GM19372 (cell line): ENCODE measurements around the gene TMPRSS11A.

Experiments used
- ATAC-seq: cut with Tn5 transposase; IDR thresholded peaks from one replicate; pipeline ENCODE4 v1.9.1; 2021; ENCODE audit warnings: mild to moderate bottlenecking, low read depth, moderate library complexity; ENCODE audit not compliant: unreplicated experiment

The TMPRSS11A gene

DNA sequence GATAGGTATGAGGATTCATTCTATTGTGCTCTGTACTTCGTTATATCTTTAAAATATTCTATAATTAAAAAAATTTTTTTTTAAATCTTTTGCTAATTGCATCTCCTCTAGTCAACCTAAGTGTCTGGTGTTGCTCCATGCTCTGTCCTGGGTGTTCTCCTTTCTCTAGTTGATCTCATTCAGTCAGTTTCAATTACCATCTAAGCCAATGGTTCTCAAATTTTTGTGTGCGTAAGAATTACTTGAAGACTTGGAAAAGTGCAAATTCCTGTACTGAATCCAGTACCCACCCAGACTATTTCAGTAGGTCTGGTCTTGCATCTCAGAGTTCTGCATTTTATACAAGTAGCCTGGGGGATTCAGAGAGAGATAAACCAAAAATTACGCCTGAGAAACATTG is 86.2 kb downstream of the TMPRSS11A start:
- no peak for ATAC-seq

DNA sequence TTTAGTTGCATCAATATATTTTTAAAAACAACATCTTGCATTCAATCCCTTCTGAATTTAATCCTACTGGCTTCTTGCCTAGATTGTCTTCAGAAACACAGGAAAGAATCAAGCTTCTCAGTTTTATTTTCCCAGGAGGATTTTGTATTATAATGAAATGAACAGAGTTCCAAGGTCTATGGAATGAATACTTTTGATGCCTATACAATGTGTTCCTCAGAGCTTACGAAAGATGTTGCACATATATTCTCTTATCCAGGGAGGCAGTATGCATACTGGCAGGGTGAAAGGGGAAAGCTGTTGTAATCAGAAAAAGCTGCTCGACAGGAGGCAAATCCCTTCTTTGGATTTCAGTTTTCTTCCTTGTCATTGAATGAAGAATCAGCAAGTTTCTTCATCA is 88.3 kb downstream of the TMPRSS11A start:
- no peak for ATAC-seq

DNA sequence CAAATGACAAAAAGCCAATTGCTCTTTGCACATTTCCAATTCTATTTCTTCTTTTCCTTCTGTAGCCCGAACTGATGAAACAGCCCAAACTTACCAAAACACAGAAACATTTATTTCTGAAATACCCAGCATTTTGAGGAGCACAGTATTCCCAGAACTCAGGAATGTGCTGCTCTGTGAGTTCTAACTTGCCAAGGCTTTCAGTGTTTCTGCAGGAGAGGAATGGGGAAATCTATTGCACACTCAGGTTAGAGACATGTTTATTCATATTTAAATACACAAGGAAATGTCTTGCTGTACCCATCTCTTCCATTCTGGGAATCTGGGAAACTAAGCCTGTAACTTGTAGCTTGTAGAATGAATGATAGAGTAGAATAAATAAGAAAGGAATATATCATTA is 90.2 kb downstream of the TMPRSS11A start:
- no peak for ATAC-seq

DNA sequence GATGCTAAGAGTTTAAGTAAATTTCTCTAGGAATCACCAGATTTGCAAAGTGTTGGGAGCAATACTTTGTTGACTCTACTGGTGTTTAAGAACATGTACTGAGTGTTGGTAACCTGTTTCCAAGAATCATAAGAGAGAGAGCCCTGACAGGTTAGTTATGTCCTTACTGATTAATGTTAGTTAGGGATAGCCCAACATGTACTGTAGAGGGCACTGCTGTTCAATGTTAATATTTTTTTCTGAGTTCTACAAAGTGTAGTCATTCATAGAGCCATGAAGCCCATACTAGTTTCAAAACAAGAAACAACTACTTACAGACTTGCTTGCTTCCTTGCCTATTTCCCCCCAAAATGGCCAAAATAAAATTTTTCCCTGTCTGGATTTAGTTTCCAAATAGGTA is 91.4 kb downstream of the TMPRSS11A start:
- peak; percentile 82 for ATAC-seq

DNA sequence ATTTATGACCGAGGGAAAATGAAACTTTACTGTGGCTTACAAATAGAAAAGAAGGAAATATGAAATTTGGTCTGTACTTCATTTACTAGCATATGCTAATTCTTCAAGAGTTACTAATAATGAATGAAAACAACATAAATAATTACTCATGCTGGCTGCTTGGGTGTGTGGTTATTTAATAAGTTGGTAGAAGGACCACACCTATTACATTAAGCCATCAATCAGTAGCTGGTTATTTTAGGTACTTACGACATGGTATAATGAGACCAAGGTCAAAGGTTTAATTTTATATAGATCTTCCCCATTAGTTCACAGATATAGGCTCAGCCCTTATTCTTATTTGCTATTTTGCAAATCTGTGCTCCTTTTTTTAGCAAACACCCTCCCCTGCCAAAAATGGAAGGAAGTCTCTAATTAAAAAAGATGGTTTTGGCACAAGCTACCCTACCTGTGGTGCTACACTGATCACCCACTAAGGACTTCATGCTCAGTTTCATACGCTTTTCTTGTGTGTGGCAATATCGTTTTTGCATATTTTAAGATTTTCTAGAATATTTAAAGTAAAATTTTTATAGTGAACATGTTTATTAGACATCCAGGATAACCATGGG is 93.6 kb downstream of the TMPRSS11A start:
- no peak for ATAC-seq

DNA sequence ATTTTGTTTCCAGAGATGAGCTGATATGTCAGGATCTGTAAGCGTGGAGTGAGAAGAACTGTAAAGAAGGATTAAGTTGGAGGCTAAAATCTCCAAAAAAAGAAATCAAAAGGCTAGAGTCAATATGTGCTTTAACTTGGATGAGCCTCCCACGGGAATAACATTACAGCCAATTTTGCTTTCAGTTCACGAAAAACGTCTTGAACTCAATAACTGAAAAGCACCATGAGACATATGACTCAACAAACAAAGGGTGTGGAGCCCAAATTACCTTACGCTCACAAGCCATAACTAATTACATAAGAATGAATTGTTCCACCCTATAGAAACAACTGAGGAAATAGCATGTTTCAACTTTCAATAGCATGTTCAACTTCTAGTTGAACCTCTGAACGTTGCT is 101.8 kb downstream of the TMPRSS11A start:
- ATAC-seq = no peak
